ENCODE measurements around the gene DPY19L3.
A peak's percentile ranks its signal among the peaks of the same experiment; 100 is the strongest.
"Not testable (repeated sequence)": the region's sequence is repeated elsewhere in the genome, so short reads cannot be mapped to it uniquely, and the experiment has no call there.

The DPY19L3 gene

DNA sequence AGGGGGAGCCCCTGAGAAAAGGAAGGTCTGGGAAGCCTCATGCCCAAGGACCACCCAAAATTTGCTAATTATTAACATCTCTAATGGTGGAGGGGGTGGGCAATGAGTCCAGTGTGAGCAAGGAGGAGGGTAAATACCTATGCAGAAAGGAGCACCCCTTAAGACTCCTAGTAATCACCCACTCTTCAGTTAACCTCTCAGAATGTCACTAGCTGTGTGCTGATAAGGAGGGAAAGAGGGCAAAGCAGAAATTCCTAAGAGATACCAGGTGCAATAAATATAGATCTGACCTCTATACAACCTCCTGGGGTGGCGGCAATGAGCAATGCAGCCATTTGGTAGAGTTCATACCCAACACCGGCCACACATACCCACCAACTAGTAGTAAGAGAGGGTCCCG lies 12.7 kb upstream of the DPY19L3 start:
- no peak for DNase-seq (ENCODE audit: low spot score)

DNA sequence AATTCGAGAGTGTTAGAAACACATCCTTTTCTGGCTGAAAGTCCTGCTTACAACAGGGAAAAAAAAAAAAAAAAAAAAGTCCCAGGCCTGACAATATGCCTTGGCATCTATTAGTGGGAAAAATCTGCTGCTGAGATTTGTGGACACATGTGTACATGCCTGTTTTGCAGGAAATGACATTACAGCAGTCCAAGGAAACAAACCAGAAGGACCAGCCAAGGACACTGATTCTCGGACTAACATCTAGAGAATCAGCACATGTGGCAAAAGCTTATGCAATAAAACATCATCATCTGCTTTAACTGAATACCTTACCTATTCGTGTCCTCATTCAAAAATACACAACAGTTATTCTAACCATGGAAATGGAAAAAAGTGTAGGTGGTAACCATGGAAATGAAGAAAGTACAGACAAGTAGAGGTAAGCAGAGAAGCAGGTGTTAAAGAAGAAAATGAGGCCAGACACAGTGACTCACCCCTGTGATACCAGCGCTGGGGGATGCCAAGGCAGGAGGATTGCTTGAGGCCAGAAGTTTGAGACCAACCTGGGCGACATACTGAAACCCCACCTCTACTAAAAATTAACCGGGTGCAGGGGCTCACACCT lies 9.4 kb upstream of the DPY19L3 start:
- no peak for DNase-seq (ENCODE audit: low spot score)

DNA sequence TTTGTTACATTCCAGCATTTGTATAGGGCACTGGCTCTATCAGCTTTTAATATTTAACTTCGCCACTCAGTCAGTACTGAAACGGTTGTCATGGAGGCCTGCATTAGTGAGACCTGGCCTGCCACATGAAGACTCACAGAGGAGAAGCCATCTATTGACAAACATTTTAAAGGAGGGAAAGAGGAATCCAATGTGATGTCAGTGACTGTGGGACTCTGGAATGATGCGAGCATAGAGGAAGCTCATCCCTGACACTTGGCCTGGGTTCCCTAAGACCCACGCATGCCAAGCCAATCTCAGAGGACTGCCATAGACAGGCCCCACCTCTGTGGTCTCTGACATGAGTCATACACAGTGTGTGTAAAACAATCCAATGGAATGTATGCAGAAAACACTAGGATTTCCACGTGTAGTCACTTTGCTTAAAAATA lies 7.9 kb upstream of the DPY19L3 start:
- no peak for DNase-seq (ENCODE audit: low spot score)

DNA sequence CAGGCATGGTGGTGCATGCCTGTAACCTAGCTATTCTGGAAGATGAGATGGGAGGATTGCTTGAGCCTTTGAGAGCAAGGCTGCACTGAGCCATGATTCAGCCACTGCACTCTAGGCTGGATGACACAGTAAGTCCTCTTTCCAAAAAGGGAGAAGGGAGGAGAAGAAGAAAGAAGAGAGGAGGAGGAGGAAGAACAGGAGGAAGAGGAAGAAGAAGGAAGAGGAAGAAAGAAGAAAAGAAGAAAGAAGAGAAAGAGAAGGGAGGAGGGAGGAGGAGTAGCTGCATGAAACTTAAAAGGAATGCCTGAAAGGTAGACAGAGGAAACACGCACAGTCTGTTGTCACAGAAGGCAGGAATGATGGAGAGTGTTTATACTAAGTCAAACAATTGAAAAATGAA lies 3.6 kb upstream of the DPY19L3 start:
- DNase-seq (ENCODE audit: low spot score), result no peak

DNA sequence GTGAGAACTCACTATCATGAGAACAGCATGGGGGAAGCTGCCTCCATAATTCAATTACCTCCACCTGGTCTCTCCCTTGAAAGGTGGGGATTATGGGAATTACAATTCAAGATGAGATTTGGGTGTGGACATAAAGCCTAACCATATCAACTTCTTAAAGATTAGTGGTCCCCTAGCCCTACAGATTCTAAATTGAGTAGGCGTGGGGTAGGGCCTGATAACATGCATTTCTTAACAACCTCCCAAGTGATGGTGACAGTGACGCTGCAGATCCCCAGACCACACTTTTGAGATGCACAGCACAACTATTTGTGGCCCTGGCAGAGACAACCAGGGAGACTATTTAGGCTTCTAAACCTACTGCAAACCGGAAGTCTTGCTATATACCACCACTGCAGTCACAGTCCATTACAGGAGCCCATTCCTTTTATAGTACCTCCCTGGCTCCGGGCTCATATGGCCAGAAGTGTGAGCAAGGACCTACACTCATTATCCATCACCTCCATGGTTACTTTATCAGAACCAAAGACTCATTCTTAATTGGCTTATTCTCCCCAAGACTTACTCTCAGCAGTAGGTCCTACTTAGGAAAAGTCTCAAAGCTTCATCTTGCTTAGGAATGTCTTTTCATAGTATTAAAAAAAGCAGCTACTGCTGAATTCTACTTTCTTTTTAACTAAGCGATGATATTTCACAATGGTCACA lies 2.1 kb upstream of the DPY19L3 start:
- no peak for DNase-seq (ENCODE audit: low spot score)

DNA sequence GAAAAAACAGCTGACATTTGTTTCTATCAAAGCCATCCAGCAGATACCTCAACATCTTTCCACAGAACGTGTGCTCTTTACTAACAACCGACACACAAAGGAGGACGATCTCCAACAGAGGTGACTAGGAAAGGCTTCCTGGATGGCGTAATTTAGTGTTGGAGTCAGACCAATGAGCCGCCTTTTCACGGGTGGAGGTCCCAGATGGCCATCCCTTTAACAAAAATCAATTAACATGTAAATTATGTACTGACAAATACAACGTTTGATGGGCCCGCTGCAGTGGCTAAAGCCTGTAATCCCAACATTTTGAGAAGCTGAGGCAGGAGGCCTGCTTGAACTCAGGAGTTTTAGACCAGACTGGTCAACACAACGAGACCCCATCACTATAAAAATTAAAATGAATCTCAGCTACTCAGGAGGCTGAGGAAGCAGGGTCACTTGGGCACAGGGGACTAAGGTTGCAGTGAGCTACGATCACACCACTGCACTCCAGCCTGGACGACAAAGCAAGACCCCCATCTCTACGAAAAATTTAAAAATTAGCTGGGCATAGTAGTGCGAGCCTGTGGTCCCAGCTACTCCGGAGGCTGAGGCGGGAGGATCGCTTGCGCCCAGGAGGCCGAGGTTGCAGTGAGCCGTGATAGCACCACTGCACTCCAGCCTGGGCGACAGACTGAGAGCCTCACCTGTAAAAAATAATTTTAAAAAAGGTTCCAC lies 1.2 kb upstream of the DPY19L3 start:
- DNase-seq (ENCODE audit: low spot score), result no peak

DNA sequence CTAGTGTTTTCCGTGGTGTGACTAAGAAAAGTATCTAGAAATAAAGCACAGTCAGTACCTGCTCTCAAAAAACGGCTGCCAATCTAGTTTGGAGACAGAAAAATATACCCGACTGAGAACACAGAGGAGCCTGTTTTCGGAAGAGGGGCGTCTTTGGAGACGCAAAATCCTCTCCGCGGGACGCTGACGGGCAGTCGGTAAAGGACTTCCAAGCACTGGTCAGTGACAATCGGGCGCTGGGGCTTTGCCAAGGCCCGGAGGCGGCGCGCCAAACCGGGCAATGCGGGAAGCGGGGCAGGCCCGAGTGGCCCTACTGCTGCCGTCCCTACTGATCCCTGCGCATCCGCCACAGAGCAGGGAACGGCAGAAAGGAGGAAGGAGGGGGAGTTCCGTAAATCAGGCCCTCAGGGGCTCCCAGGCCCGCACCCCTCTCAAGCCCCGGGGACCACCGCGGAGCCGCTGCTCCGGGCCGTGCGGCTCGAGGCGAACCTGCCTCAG lies 588 bp upstream of the DPY19L3 start:
- peak; percentile 1 for DNase-seq (ENCODE audit: low spot score)

DNA sequence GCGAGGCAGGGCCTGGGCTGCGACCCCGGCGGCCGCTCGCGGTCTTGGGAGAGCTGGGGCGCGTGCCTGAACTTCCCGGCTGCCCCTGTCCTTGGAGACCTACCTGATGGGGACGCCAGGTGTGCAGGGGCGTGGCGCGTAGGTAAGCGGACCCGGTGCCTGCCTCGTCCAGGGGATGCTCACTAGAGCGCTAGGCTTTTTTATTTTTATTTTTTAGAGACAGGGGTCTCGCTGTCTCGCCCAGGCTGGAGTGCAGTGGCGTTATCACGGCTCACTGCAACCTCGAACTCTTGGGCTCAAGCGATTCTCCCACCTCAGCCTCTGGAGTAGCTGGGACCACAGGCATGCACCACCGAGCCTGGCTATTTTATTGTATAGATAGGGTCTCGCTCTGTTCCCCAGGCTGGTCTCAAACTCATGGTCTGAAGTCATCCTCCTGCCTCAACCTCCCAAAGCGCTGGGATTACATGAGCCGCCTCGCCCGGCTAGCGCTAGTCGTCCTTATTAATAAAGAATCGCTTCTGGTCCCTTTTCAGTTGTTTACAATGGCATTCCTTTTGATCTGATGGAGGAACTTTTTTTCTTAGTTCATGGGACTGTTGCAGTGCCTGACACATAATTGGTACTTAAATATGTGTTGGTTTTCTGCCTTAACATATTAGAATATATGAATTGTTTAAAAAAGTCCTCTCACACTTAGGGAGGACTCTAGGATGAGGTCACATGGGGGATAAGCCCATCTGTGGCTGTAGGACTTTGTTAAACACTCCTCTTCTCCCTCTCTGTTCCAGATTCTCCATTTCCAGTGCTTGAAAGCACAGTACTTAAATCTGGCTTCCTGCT lies 812 bp downstream of the DPY19L3 start:
- DNase-seq (ENCODE audit: low spot score), result no peak

DNA sequence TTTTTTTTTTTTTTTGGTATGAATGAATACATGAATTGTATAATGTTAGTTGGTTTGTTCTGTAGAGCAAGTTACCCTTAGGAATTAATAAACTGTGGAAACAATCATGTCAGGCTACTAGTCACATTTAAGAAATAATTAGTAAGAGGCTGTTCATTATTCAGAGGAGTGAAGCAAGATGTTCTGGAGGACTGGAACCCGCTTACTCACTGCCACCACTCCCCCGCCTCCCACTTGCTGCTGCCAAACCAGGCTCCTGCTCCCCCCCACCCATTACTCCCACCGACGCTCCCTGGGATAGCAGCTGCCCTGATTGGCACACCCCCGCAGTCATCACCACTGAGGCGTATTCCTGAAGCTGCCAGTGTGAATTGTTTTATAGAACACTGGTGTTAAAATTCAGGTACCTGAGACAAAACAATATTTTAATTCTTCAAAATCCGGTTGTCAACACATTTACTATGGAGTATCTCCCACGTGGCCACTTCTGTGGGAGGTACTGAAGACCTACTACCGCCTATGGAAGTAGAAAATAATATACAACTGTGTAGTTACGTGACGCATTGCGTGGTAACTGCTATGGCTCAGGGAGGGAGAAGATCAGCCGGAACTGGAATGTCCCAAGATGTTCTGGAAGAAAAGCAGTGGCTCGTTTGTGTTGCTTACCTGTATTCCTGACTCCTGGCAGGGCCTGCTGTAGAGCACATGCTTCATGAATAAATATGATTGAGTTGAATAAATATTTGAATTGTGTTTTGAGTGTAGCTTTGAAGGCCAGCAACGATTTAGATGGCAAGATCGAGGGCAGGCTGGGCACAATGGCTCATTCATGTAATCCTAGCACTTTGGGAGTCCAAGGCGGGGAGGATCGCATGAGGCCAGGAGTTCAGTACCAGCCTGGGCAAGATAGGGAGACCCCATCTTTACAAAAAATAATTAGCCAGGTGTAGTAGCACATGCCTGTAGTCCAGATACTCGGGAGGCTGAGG lies 1.7 kb downstream of the DPY19L3 start:
- no peak for DNase-seq (ENCODE audit: low spot score)

DNA sequence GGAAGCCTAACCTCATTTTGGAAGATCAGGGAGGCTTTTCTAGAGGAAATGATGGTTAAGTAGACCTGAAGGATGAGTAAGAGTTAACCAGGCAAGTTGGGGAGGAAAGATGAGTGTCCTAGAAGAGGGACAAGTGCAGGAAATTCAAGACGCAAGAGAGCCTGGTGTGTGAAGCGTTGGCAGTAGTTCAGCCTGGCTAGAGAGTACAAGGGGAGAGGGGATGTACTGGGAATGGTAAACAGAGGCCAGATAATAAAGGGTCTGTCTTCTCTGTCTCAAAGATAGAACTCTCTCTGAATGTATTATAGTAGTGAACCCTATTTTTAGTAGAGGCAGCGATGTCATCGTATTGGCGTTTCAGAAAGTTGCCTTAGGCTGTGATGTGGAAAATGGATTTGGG lies 9.7 kb downstream of the DPY19L3 start:
- no peak for DNase-seq (ENCODE audit: low spot score)

DNA sequence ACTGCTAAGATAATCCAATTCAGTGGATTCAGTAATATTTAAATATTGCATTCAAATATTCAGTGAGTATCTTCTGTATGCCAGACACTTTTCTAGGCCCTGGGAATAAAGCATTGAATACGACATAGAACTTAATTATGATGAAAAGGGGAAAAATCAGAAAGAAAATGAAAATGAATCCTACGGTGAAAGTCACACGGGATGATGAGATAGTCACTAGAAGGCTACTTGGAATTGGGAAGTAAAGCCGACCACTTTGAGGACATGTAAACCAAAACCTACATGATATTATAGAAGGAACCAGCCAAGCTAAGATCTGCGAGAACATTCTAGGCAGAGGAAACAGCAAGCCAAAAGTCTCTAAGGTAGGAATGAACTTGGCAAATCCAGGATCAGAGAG lies 10.1 kb downstream of the DPY19L3 start:
- no peak for DNase-seq (ENCODE audit: low spot score)

DNA sequence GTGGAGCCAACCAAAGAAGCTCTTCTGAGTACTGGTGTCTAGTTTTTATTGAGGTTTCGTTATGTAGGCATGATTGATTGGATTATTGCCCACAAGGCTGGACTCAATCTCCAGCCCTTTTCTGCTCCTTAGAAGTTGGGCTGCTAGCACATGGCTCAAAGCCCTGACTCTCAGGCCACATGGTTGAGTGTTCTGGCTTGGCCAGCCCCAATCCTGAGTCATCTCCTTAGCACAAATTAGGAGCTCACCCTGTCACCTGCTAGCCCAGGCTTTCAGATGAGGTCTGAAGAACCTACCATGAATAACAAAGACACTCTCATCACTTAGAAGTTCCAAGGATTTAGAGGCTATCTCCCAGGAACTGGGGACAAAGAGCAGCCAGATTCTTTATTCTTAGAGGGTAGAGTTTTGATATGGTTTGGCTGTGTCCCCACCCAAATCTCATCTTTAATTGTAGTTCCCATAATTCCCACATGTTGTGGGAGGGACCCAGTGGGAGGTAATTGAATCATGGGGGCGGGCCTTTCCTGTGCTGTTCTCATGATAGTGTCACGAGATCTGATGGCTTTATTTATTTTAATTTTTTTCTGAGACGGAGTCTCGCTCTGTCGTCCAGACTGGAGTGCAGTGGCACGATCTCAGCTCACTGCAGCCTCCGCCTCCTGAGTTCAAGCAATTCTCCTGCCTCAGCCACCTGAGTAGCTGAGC lies 11.3 kb downstream of the DPY19L3 start:
- no peak for DNase-seq (ENCODE audit: low spot score)

DNA sequence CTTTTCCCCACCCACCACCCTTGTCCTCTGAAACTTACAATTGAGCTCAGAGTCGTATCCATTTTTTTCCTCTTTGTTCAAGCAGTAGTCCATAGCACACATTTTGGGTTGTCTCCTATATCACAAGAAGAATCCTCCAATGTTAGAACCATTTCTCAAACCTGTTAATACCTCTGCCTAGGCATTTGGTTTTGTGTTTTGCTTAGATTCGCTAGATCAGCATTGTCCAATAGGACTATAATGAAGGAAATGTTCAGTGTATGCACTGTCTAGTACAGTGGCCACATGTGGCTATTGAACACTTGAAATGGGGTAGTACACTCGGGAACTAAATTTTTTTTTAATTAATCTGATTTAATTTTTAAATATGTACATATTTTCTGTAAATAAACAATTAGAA lies 12.6 kb downstream of the DPY19L3 start:
- no peak for DNase-seq (ENCODE audit: low spot score)

DNA sequence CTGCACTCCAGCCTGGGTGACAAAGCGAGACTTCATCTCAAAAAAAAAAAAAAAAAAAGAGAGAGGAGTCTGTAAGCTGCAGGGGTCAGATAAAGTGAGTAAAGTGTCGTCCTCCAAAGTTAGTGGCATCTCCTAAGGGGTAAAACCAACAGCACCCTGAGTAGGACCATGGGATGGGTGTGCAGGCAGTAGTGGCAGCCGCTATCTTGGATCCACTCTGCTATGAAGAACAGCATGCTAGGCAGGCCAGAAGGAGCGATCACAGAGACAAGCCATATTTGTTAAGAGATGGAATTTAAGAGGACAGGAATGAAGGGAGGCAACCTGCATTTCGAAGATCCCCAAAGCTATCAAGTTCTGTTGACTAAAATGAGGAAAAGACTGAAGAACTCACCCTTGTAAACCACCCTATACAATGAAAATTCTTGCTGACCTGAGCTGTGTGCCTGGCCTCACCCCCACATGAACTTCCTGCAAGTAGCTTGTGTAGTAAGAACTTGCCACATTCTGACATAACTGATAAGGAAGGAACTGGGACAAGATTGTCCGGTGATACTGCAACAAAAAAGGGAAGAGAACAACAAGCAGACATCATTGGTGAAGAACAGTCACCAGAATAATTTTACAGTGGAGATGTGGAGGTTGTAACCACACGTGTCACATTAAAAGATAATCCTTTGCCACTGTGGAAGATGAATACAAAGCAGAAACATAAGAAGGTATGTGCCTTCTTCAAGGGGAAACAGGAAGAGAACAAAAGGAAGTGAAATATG lies 16.2 kb downstream of the DPY19L3 start:
- no peak for DNase-seq (ENCODE audit: low spot score)

DNA sequence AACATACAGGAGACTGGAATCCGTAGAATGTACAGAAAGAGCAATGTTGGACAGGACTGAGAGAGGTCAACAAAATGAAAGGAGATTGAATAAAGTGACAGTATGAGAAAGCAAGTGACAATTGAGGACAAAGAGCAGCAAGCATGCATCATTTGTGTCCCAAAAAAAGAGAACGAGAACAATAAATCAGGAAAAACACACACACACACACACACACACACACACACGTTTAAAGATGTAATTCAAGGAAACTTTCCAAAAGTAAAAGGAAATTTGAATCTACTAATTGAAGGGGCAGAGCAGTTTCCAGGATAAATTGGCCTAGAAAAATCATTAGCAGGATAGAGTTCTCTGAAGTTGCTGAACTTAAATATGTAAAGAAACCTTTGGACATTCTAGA lies 16.9 kb downstream of the DPY19L3 start:
- DNase-seq (ENCODE audit: low spot score), result no peak

DNA sequence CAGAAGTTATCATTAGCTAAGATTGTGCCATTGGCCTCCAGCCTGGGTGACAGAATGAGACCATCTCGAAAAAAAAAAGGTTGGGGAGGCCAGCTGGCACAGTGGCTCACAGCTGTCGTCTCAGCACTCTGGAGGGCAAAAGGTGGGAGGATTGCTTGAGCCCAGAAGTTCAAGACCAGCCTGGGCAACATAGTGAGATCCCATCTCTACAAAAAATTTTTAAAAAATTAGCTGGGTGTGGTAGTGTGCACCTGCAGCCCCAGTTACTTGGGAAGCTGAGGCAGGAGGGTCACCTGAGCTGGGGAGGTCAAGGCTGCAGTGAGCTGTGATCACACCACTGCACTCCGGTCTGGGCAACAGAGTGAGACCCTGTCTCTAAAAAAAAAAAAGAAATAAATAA lies 18.4 kb downstream of the DPY19L3 start:
- not testable (repeated sequence) for DNase-seq (ENCODE audit: low spot score)

DNA sequence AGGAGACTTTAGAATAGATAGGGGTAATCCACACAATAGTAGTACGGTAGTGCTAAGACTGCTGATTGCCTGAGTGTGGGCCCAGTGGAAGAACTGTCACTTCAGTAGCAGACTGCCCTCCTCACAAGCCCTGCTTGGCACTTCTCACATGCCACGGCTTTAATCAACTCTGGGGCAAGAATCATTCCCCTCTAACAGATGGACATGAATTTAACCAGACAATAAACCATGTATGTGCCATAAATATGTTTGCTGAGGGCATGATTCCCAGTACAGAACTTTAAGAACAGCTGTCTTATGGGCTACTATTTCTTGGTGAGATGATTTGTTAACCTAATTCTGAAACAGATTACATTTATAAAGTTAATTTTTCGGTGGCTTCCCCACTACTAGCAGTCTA lies 22.0 kb downstream of the DPY19L3 start:
- no peak for DNase-seq (ENCODE audit: low spot score)

DNA sequence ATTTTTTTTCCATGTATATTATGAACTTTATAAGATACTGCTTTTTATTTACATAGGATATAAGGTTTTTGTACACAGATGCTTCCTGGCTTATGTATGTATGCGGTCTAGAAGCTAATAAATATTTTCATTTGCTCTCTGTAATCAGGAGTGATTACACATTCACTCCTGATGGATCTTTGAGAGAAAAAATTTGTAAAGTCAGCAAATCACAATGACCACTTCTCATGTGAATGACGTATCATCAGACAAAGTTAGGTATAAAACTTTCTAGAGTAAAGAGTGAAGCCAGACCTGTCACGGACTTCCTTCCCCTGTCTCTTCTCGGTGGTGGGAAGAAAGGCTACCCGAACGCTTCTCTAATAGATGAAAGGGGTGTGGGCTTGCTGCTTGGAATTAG lies 31.1 kb downstream of the DPY19L3 start:
- no peak for DNase-seq (ENCODE audit: low spot score)

DNA sequence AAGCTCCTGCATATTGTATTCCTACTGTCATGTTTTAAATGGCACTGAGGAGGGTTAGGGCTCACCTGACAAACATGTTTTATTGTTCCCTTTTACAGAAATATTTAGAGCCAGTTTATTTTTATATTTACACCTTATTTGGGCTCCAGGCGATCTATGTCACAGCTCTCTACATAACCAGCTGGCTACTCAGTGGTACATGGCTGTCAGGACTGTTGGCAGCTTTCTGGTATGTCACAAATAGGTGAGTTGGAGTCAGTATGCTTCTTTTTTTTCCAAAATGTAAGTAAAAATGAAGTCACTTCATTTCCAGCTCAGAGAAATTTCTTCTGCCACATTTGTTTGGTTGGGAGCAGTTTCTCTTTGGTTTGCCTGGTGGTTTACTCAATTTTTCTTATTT lies 31.5 kb downstream of the DPY19L3 start:
- no peak for DNase-seq (ENCODE audit: low spot score)

DNA sequence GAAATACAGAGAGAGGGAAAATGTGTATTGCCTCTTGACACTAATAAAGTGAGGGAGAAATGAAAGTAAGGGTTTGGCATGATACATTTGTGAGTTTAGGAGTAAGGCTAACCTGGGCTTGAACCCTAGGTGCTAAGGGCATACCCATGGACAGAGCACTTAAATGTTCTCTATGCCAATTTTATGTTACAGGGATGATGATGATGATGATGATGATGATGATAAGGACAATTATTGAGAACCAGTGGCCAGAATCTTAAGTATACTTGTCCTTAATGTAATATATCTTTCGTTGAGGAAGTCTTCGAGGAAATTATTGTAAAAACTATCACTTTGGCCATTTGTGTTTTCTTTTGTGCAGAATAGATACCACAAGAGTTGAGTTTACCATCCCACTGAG lies 33.2 kb downstream of the DPY19L3 start:
- DNase-seq (ENCODE audit: low spot score), result no peak

Data from CD4-positive, alpha-beta T cell treated with Interleukin-6 at 100 ng/mL for 8 hours (primary cell).